GM21825 (cell line): Measurements from ENCODE around the gene FSCN2.

ENCODE experiments used
- ATAC-seq: cut with Tn5 transposase; IDR thresholded peaks from one replicate; pipeline ENCODE4 v1.9.1; 2021; ENCODE audit warnings: mild to moderate bottlenecking, moderate library complexity; ENCODE audit not compliant: unreplicated experiment

FSCN2 gene

GRCh38 chr17:81511804-81512561 lies 16.2 kb upstream of the FSCN2 start:
- peak; percentile 0 for ATAC-seq

GRCh38 chr17:81512562-81513371 lies 15.4 kb upstream of the FSCN2 start, which contains the start of gene ACTG1:
TSS of gene ACTG1 (minus strand) at chr17:81512799. CDS start at chr17:81512354, 445 bp downstream.
- peak; percentile 28 for ATAC-seq

GRCh38 chr17:81513372-81513752 lies 14.8 kb upstream of the FSCN2 start:
- peak; percentile 2 for ATAC-seq

- no peak for ATAC-seq
These were observed 14.3 kb upstream of the FSCN2 start for GRCh38 chr17:81513753-81514488.

- no peak for ATAC-seq
These were observed 13.8 kb upstream of the FSCN2 start for GRCh38 chr17:81514489-81514738.

- ATAC-seq = peak; percentile 11
These were observed 13.2 kb upstream of the FSCN2 start for GRCh38 chr17:81514739-81515529.

GRCh38 chr17:81515530-81516041 lies 12.6 kb upstream of the FSCN2 start:
- ATAC-seq = no peak

DNA sequence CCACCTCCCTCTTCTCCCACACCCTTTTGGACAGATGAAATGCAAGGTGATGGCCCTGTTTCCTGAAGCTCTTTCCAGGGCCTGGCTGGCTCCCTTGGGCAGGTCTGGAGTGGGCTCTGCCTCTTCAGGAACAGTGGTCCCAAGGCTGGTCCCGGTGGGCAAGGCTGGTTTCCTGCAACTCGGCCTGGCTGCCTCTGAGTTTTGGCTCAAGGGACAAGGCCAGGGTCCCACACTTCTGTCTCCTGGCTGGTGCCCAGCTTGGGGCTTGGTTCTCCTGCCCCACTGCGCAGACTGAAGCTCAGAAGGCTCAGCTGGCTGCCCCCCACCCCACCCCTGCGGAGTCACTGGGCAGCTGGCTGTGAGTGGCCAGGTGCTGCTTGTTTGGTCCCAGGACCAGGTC lies 11.7 kb upstream of the FSCN2 start:
- ATAC-seq = no peak

DNA sequence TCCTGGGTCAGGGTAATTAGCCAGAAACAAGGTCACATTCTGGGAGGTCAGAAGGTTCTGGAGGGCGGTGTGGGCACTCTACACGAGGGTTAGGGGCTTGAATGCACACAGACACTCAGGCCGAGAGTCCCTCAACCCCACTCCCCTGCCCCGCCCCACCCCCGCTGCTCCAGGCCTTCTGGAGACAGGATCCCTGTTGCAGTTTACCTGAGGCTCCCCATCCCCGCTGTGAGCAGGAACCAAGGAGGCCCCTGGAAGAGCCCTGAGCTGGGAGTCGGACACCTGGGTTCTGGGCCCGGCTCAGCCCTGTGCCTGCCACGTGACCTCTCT lies 11.2 kb upstream of the FSCN2 start:
- ATAC-seq = no peak

GRCh38 chr17:81517339-81518112 lies 10.7 kb upstream of the FSCN2 start:
- ATAC-seq = peak; percentile 30

- ATAC-seq = no peak
These were observed 9.9 kb upstream of the FSCN2 start for GRCh38 chr17:81518113-81518784.

GRCh38 chr17:81518785-81519283 lies 9.3 kb upstream of the FSCN2 start:
- ATAC-seq = peak; percentile 9

- peak; percentile 19 for ATAC-seq
These were observed 8.7 kb upstream of the FSCN2 start for GRCh38 chr17:81519284-81520020.

- ATAC-seq = no peak
These were observed 7.9 kb upstream of the FSCN2 start for GRCh38 chr17:81520021-81520901.

GRCh38 chr17:81522491-81523401 lies 5.4 kb upstream of the FSCN2 start:
- no peak for ATAC-seq

- ATAC-seq = no peak
These were observed 4.7 kb upstream of the FSCN2 start for GRCh38 chr17:81523402-81524038.
